Endothelial cell of umbilical vein (primary cell): ENCODE measurements around the gene TRPV2. TPM values are rescaled to one million over a fixed set of nuclear protein-coding genes. Genes with fewer than 3 reads are reported as not detected.

Experiments used
- BruUV-seq: library from RNA; stranded (reverse); fragments of 400-500 nt; replicated peaks from 2 replicates; lab custom pipeline; 2021; lab: Mats Ljungman, UMichigan
- CTCF ChIA-PET: fragments of 300-600, 350-600 bp; sonication (Branson Sonifier 250); formaldehyde crosslinking; loops from one replicate; lab custom pipeline; 2021; ENCODE audit warnings: antibody characterized with exemption, inconsistent platforms; lab: Charles Lee
- POLR2A ChIA-PET: fragments of 300-600, 350-600 bp; sonication (Branson Sonifier 250); formaldehyde crosslinking; loops from one replicate; lab custom pipeline; 2021; ENCODE audit warnings: antibody characterized with exemption, inconsistent platforms; lab: Charles Lee
- DNase-seq: peaks from one replicate; pipeline ENCODE4 v3.0.0-alpha.2; 2011; ENCODE audit warnings: low read depth, low spot score
- FAIRE-seq: peaks from 2 replicates; lab custom pipeline; 2011; peaks lifted over from hg19 to GRCh38; lab: Jason Lieb, UNC
- H2AFZ ChIP-seq: 2 replicates; pipeline ENCODE4 v1.6.0; 2012; ENCODE audit warnings: low read depth, low read length, control low read depth, inconsistent platforms
- H3K27ac ChIP-seq: 2 replicates; pipeline ENCODE4 v1.5.1; 2011; ENCODE audit warnings: low read depth, mild to moderate bottlenecking, control low read depth, low read length, moderate library complexity; ENCODE audit not compliant: insufficient read depth
- H3K27me3 ChIP-seq, 2 experiments: 2 replicates each; pipeline versions ENCODE4 v1.6.0 to v1.6.1; 2011; ENCODE audit warnings: low read length in 2 of 2, mixed read lengths in 1 of 2; ENCODE audit not compliant: control insufficient read depth in 2 of 2, insufficient read depth in 2 of 2
- H3K36me3 ChIP-seq, 2 experiments: 2 replicates in 1 of 2; 3 replicates in 1 of 2; pipeline ENCODE4 v1.5.1; 2011; ENCODE audit warnings: low read length in 2 of 2, mild to moderate bottlenecking in 1 of 2, moderate library complexity in 1 of 2; ENCODE audit not compliant: control insufficient read depth in 2 of 2, insufficient read depth in 2 of 2; ENCODE audit errors: extremely low read depth in 1 of 2
- H3K4me1 ChIP-seq: 3 replicates; pipeline ENCODE4 v1.5.1; 2011; ENCODE audit warnings: mild to moderate bottlenecking, low read length; ENCODE audit not compliant: control insufficient read depth, insufficient read depth; ENCODE audit errors: extremely low read depth
- H3K4me2 ChIP-seq: 2 replicates; pipeline ENCODE4 v1.6.1; 2011; ENCODE audit warnings: low read length, control low read depth, mixed read lengths; ENCODE audit not compliant: insufficient read depth
- H3K4me3 ChIP-seq, 3 experiments: fragments of 200-600 bp in 1 of 3; sonication (generic), shearing (Covaris generic) in 1 of 3; replicated peaks in 1 of 3; 2 replicates each; pipeline ENCODE4 v1.5.1; 2011 to 2016; ENCODE audit warnings: control low read depth in 3 of 3, low read length in 3 of 3, mild to moderate bottlenecking in 2 of 3, inconsistent platforms in 1 of 3, low read depth in 1 of 3, moderate library complexity in 1 of 3; ENCODE audit not compliant: insufficient read depth in 1 of 3
- H3K79me2 ChIP-seq: 2 replicates; pipeline ENCODE4 v1.6.0; 2012; ENCODE audit warnings: low read length, inconsistent platforms; ENCODE audit not compliant: control insufficient read depth, insufficient read depth
- H3K9ac ChIP-seq: replicated peaks from 2 replicates; pipeline ENCODE3; 2011; ENCODE audit warnings: low read length, control low read depth; ENCODE audit not compliant: insufficient read depth; ENCODE audit errors: extremely low read depth
- H3K9me1 ChIP-seq: replicated peaks from 3 replicates; pipeline ENCODE4 v1.6.0; 2011; ENCODE audit warnings: mild to moderate bottlenecking, low read length; ENCODE audit not compliant: control insufficient read depth, insufficient read depth; ENCODE audit errors: extremely low read depth
- H3K9me3 ChIP-seq: replicated peaks from 2 replicates; pipeline ENCODE4 v1.5.1; 2012; ENCODE audit warnings: low read length, inconsistent platforms; ENCODE audit not compliant: control insufficient read depth, insufficient read depth
- H4K20me1 ChIP-seq: replicated peaks from 2 replicates; pipeline ENCODE3; 2011; ENCODE audit warnings: mild to moderate bottlenecking, low read length; ENCODE audit not compliant: control insufficient read depth, insufficient read depth; ENCODE audit errors: extremely low read depth
- EZH2 ChIP-seq: IDR thresholded peaks from 2 replicates; pipeline ENCODE4 v1.6.1; 2012; ENCODE audit warnings: borderline replicate concordance, low read depth, mild to moderate bottlenecking, moderate library complexity, low read length, inconsistent platforms; ENCODE audit not compliant: severe bottlenecking
- GATA2 ChIP-seq: IDR thresholded peaks from 2 replicates; pipeline ENCODE4 v1.7.0; 2011; ENCODE audit warnings: low read depth, mild to moderate bottlenecking, moderate library complexity, mixed read lengths, low read length; ENCODE audit not compliant: insufficient read length, insufficient read depth
- JUN ChIP-seq: IDR thresholded peaks from 2 replicates; pipeline ENCODE4 v1.6.1; 2011; ENCODE audit warnings: borderline replicate concordance, low read depth; ENCODE audit not compliant: insufficient read length, insufficient read depth
- MYC ChIP-seq: IDR thresholded peaks from one replicate; pipeline ENCODE4 v1.6.1; 2011; ENCODE audit warnings: mild to moderate bottlenecking, low read depth, low read length
- POLR2A ChIP-seq: IDR thresholded peaks from 2 replicates; pipeline ENCODE4 v1.6.1; 2012; ENCODE audit warnings: low read depth, mild to moderate bottlenecking, control low read depth, low read length
- POLR2AphosphoS5 ChIP-seq: IDR thresholded peaks from 2 replicates; pipeline ENCODE4 v1.6.1; 2012; ENCODE audit warnings: low read depth, mild to moderate bottlenecking, control low read depth, low read length, moderate library complexity; ENCODE audit not compliant: insufficient read depth
- dilution Hi-C: fragments of 300-500 bp; cut with MboI; formaldehyde crosslinking; loops from one replicate; pipeline ENCODE4 v1.15.0; 2019; ENCODE audit warnings: low sequenced_read_pairs; ENCODE audit not compliant: extremely low pct_ligation_motif_present
- intact Hi-C: fragments of 100-400 bp; cut with micrococcal nuclease; formaldehyde crosslinking; loops from one replicate; pipeline ENCODE4 v1.10.0; 2022
- polyA plus RNA-seq, 4 experiments: library from polyadenylated mRNA; depleted of rRNA in 3 of 4; stranded (reverse) in 3 of 4; unstranded in 1 of 4; fragments of >200 nt; gene quantifications; 2 replicates each; pipeline versions ENCODE4 v1.2.1 to v1.2.3, GENCODE V29; 2011 to 2012; ENCODE audit warnings: missing spikeins in 1 of 4
- total RNA-seq: library from RNA; stranded (reverse); gene quantifications from 2 replicates; pipeline ENCODE4 v1.2.3, GENCODE V29; 2021
- TF ChIP-seq, protein P1 (sequence below): IDR thresholded peaks from 2 replicates; pipeline ENCODE4 v1.6.1; 2011; ENCODE audit not compliant: insufficient read depth, insufficient read length

Gene TRPV2
- total and polyA plus RNA-seq, 2 donors (not counting 3 experiments of a cell fraction or from before 2014, with no cell fraction given), result 4.2 to 10.6 TPM

DNA sequence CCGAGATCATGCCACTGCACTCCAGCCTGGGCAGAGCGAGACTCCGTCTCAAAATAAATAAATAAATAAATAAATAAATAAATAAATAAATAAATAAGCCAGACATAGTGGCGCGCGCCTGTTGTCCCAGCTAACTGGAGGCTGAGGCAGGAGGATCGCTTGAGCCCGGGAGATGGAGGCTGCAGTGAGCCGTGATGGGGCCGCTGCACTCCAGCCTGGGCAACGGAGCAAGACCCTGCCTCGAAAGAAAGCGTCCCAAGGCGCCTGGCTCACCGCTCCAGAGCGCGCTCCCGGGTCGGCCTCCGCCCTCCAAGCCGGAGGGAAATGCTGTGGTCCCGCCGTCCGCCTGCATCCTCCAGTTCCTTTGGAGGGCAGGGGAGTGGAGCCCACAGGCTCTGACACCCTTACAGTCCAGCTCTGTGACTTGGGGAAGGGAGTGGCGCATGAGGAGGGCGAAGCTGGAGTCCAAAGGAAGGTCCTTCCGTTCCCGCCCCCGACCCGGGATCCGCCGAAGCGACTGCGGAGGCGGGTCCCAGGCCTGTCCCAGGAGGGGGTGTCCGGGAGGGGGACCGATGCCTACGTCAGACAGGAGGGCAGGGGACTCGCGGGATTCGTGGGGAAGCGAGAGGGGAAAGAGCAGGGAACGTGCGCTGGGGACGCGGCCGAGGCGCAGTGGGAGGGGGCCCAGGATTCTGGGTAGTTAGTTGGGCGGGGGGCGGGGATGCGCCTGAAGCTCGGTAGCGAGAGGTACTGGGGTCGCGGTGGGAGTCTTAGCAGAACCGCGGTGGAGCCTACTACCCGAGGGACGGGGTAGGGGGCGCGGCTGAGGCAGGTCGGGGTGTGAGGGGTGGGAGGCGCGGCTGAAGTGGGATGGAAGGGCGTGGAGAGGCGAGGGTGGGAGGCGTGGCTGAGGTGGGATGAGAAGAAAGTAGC is 8.4 kb upstream of the TRPV2 start:
- intact Hi-C loops, result no loop called here
- FAIRE-seq (peak; percentile 74), DNase-seq (no peak)
- H3K4me1 ChIP-seq, result peaks cover 6% of the 10 kb centered on the region
- H3K4me3 ChIP-seq, result peak overlapping the region; percentile 14 to 51 (median 30)
- no peaks in the 10 kb centered on the region for H3K9me3 ChIP-seq
- peak overlapping the region; percentile 60 for H3K4me2 ChIP-seq
- no peaks in the 10 kb centered on the region for H3K36me3 ChIP-seq
- H3K9me1 ChIP-seq, result no peaks in the 10 kb centered on the region
- H3K27ac ChIP-seq, result no peak overlapping the region
- no peaks in the 10 kb centered on the region for H3K79me2 ChIP-seq
- POLR2A ChIA-PET, result interaction anchor here (0.7 kb wide), 1 partner anchor 21 kb away, joined by 4 read pairs; no protein-coding TSS in a partner anchor
- no peaks in the 10 kb centered on the region for H4K20me1 ChIP-seq
- TF ChIP-seq POLR2AphosphoS5 (no peak), POLR2A (no peak), GATA2 (no peak), MYC (no peak), EZH2 (no peak), JUN (no peak)
- TF ChIP-seq, protein P1, sequence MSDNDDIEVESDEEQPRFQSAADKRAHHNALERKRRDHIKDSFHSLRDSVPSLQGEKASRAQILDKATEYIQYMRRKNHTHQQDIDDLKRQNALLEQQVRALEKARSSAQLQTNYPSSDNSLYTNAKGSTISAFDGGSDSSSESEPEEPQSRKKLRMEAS, result no peak
- peak overlapping the region; percentile 51 for H3K9ac ChIP-seq
- CTCF ChIA-PET, result interaction anchor here (1.2 kb wide), 1 partner anchor 46 kb away, joined by 4 read pairs; no protein-coding TSS in a partner anchor
- BruUV-seq, result no TSS peak
- dilution Hi-C loops, result no loop called here
- H3K27me3 ChIP-seq, result no peaks in the 10 kb centered on the region
- peak overlapping the region; percentile 97 for H2AFZ ChIP-seq
